A673 (cell line): ENCODE data around the gene LCN10. TPM values are rescaled to one million over a fixed set of nuclear protein-coding genes. Genes with fewer than 3 reads are reported as not detected.
A peak's percentile ranks its signal among the peaks of the same experiment; 100 is the strongest.

ENCODE experiments used
- BruUV-seq: library from RNA; stranded (reverse); fragments of 400-500 nt; replicated peaks from 2 replicates; lab custom pipeline; 2021; lab: Mats Ljungman, UMichigan
- CTCF ChIA-PET: fragments of 300-600 bp; sonication (Branson Sonifier 250); formaldehyde crosslinking; loops from one replicate; lab custom pipeline; 2022; ENCODE audit warnings: antibody characterized with exemption; lab: Charles Lee
- POLR2A ChIA-PET: fragments of 300-600 bp; sonication (Branson Sonifier 250); formaldehyde crosslinking; loops from one replicate; lab custom pipeline; 2022; ENCODE audit warnings: antibody characterized with exemption; ENCODE audit not compliant: low non-redundant PET; lab: Charles Lee
- DNase-seq: peaks from one replicate; pipeline ENCODE4 v3.0.0-alpha.2; 2015; ENCODE audit warnings: low spot score
- H3K27ac ChIP-seq: fragments of 200-600 bp; sonication (generic); 2 replicates; pipeline ENCODE4 v1.5.1; 2016; ENCODE audit warnings: mixed run types, low read depth, mild to moderate bottlenecking, mixed read lengths, antibody characterized with exemption, low read length; ENCODE audit not compliant: poor library complexity, severe bottlenecking
- H3K27me3 ChIP-seq: fragments of 200-600 bp; sonication (generic); replicated peaks from 2 replicates; pipeline ENCODE4 v1.6.1; 2017; ENCODE audit warnings: mixed run types, low read depth, mild to moderate bottlenecking, mixed read lengths, antibody characterized with exemption, low read length; ENCODE audit not compliant: insufficient read depth, poor library complexity
- H3K36me3 ChIP-seq: fragments of 200-600 bp; sonication (generic); 2 replicates; pipeline ENCODE4 v1.6.1; 2016; ENCODE audit warnings: mixed run types, mild to moderate bottlenecking, mixed read lengths, antibody characterized with exemption, low read length; ENCODE audit not compliant: insufficient read depth, poor library complexity, severe bottlenecking
- H3K4me1 ChIP-seq: fragments of 200-600 bp; sonication (generic); 2 replicates; pipeline ENCODE4 v1.6.1; 2017; ENCODE audit warnings: mixed run types, mild to moderate bottlenecking, mixed read lengths, antibody characterized with exemption, low read length; ENCODE audit not compliant: insufficient read depth, poor library complexity, severe bottlenecking
- H3K4me3 ChIP-seq: fragments of 200-600 bp; sonication (generic); 2 replicates; pipeline ENCODE4 v1.5.1; 2016; ENCODE audit warnings: low read depth, mixed run types, mild to moderate bottlenecking, mixed read lengths, low read length; ENCODE audit not compliant: poor library complexity, severe bottlenecking
- H3K9me3 ChIP-seq: fragments of 200-600 bp; sonication (generic); 2 replicates; pipeline ENCODE4 v1.6.1; 2016; ENCODE audit warnings: mixed run types, low read depth, mild to moderate bottlenecking, mixed read lengths, antibody characterized with exemption, low read length; ENCODE audit not compliant: poor library complexity, severe bottlenecking
- CTCF ChIP-seq: fragments of 300-800, 200-600 bp; sonication (generic); conservative IDR thresholded peaks from 2 replicates; pipeline ENCODE4 v1.5.1; 2017; ENCODE audit warnings: low read depth, mild to moderate bottlenecking, antibody characterized with exemption, low read length, moderate library complexity, mixed read lengths
- EZH2 ChIP-seq: fragments of 200-600 bp; sonication (generic); IDR thresholded peaks from 2 replicates; pipeline ENCODE4 v1.6.1; 2017; ENCODE audit warnings: borderline replicate concordance, low read depth, mild to moderate bottlenecking, mixed read lengths, antibody characterized with exemption, low read length; ENCODE audit not compliant: poor library complexity, severe bottlenecking
- intact Hi-C: fragments of 100-400 bp; cut with micrococcal nuclease; formaldehyde crosslinking; loops from one replicate; pipeline ENCODE4 v1.10.0; 2022; ENCODE audit not compliant: unreplicated experiment
- total RNA-seq: library from RNA; stranded (reverse); gene quantifications from 2 replicates; pipeline ENCODE4 v1.2.3, GENCODE V29; 2021

Gene LCN10
- total RNA-seq, 1 experiment from 2014 or later = 0.15 TPM

DNA sequence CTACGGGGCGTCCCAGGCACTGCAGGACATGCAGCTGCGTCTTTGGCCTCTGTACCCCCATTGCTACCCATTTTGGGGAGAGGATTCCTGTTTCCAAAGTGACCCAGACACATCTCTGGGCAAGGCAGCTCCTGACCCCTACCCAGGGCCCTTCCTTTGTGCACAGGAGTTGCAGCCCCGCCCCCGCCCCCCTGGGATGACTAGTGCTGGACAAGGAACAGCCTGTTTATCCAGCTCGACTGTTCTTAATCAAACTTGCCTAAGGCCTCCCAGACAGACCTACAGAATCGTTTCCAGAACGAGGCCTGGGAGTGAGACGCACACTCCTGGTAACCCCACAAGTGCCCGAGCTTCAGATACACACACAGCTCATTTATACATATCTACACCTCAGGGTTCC lies 17.1 kb downstream of the LCN10 start:
- Histone ChIP-seq H3K4me3 (peak overlapping the region; percentile 95), H3K27ac (peak overlapping the region; percentile 94), H3K27me3 (no peaks in the 10 kb centered on the region), H3K9me3 (no peaks in the 10 kb centered on the region), H3K36me3 (peaks cover 50% of the 10 kb centered on the region), H3K4me1 (peaks cover 30% of the 10 kb centered on the region)
- POLR2A ChIA-PET = no interaction called here
- no TSS peak for BruUV-seq
- intact Hi-C loops = no loop called here
- no peak for DNase-seq
- TF ChIP-seq EZH2 (no peak), CTCF (no peak)
- CTCF ChIA-PET = no interaction called here

DNA sequence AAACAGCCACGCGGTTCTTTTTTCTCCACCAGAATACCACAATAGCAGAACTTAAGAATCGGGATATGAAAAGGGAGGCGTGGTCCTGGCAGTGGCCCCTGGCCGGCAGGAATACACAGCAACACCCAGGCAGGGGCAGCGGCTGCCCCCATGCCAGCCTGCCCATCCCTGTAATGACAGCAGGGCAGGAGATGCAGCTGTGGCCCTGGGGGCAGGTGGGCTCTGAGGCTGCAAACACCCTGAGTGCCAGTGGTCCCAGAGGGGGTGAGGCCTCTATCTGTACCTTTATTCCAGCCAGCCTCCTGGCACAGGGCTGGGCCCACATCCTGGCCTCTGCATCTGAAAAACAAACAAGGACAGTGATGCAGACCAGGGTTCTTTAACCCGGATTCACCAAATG lies 18.0 kb downstream of the LCN10 start:
- no peak for TF ChIP-seq CTCF
- TF ChIP-seq EZH2 = no peak
- H3K27me3 ChIP-seq = no peaks in the 10 kb centered on the region
- ChIA-PET POLR2A (no interaction called here), CTCF (no interaction called here)
- H3K9me3 ChIP-seq = no peaks in the 10 kb centered on the region
- H3K27ac ChIP-seq = no peak overlapping the region
- H3K36me3 ChIP-seq = peaks cover 50% of the 10 kb centered on the region
- no peak overlapping the region for H3K4me3 ChIP-seq
- intact Hi-C loops = no loop called here
- H3K4me1 ChIP-seq = peaks cover 34% of the 10 kb centered on the region
- BruUV-seq = no TSS peak
- no peak for DNase-seq

GRCh38 chr9:136723989-136724388 lies 18.8 kb downstream of the LCN10 start:
- peaks cover 36% of the 10 kb centered on the region for H3K4me1 ChIP-seq
- H3K27me3 ChIP-seq = no peaks in the 10 kb centered on the region
- H3K9me3 ChIP-seq = no peaks in the 10 kb centered on the region
- peaks cover 50% of the 10 kb centered on the region for H3K36me3 ChIP-seq
- no TSS peak for BruUV-seq
- intact Hi-C loops = no loop called here
- ChIA-PET POLR2A (no interaction called here), CTCF (no interaction called here)
- no peak overlapping the region for H3K27ac ChIP-seq
- H3K4me3 ChIP-seq = no peak overlapping the region
- no peak for DNase-seq
- TF ChIP-seq CTCF (no peak), EZH2 (no peak)
